Transverse colon (tissue), 4 donors: ENCODE data around the gene FOXN4. TPM values are rescaled to one million over a fixed set of nuclear protein-coding genes. Genes with fewer than 3 reads are reported as not detected.

Experiments used
- DNase-seq: peaks from one replicate; pipeline ENCODE4 v3.0.0-alpha.2; 2019
- H3K27ac ChIP-seq, 4 donors: fragments of 200-600 bp; sonication (generic); 2 replicates each; pipeline ENCODE4 v1.5.1; 2016 to 2018; ENCODE audit warnings: inconsistent platforms in 4 of 4
- H3K27me3 ChIP-seq: fragments of 200-600 bp; sonication (generic); 2 replicates; pipeline ENCODE4 v1.5.1; 2017; ENCODE audit warnings: inconsistent platforms
- H3K36me3 ChIP-seq, 4 donors: fragments of 200-600 bp; sonication (generic); 2 replicates each; pipeline ENCODE4 v1.5.1; 2017 to 2019; ENCODE audit warnings: inconsistent platforms in 4 of 4
- H3K4me1 ChIP-seq, 4 donors: fragments of 200-600 bp; sonication (generic); 2 replicates each; pipeline ENCODE4 v1.5.1; 2017 to 2020; ENCODE audit warnings: inconsistent platforms in 4 of 4
- H3K4me3 ChIP-seq, 4 donors: fragments of 200-600 bp; sonication (generic); 1 replicate in 1 of 4; 2 replicates in 3 of 4; pipeline versions ENCODE4 v1.5.1 to v1.6.1; 2017 to 2019; ENCODE audit warnings: inconsistent platforms in 4 of 4
- H3K9me3 ChIP-seq, 2 donors: fragments of 200-600 bp; sonication (generic); 2 replicates each; pipeline ENCODE4 v1.5.1; 2017 to 2019; ENCODE audit warnings: inconsistent platforms in 2 of 2
- EP300 ChIP-seq: sonication (generic); formaldehyde crosslinking; IDR thresholded peaks from one replicate; pipeline ENCODE4 v1.6.1; 2017; ENCODE audit warnings: antibody characterized with exemption, low read depth
- POLR2A ChIP-seq: fragments of 450-650 bp; IDR thresholded peaks from one replicate; pipeline ENCODE4 v1.6.1; 2016; ENCODE audit warnings: antibody characterized with exemption, mild to moderate bottlenecking, moderate library complexity
- POLR2AphosphoS5 ChIP-seq, 3 donors: sonication (generic); formaldehyde crosslinking; IDR thresholded peaks; one replicate each; pipeline ENCODE4 v1.6.1; 2016; ENCODE audit warnings: antibody characterized with exemption in 3 of 3
- WGBS, 2 donors: methylation state at CpG; one replicate each; pipeline ENCODE4 v1.1.5; 2018; ENCODE audit warnings: low coverage in 1 of 2; 5-methylcytosine and 5-hydroxymethylcytosine counted together
- in situ Hi-C, 4 donors: fragments of 200-750 bp; cut with MboI; loops; one replicate each; pipeline versions ENCODE4 v1.15.0 to v1.15.1; 2017; ENCODE audit warnings: low sequenced_read_pairs in 3 of 4, low pct_ligation_motif_present in 1 of 4, low pct_unique_long_range_greater_than_20kb in 1 of 4
- intact Hi-C: fragments of 100-400 bp; cut with DNase I; formaldehyde crosslinking; loops from one replicate; pipeline ENCODE4 v1.15.1; 2023; ENCODE audit warnings: low total_unique reads
- total RNA-seq, 4 donors: library from RNA; depleted of rRNA; stranded (reverse); fragments of >200 nt; gene quantifications; one replicate each; pipeline ENCODE4 v1.1.0, GENCODE V29; 2016
- TF ChIP-seq, protein P1 (sequence below), 5 experiments: fragments of 200-600 bp in 3 of 5; fragments of 450-650 bp in 2 of 5; sonication (generic) in 3 of 5; IDR thresholded peaks; 1 replicate in 2 of 5; 2 replicates in 3 of 5; pipeline ENCODE4 v1.5.1; 2016 to 2017; ENCODE audit warnings: antibody characterized with exemption in 5 of 5, inconsistent platforms in 3 of 5, mild to moderate bottlenecking in 2 of 5, moderate library complexity in 1 of 5

Gene FOXN4
- total RNA-seq, 4 donors from 2014 or later = not detected

DNA sequence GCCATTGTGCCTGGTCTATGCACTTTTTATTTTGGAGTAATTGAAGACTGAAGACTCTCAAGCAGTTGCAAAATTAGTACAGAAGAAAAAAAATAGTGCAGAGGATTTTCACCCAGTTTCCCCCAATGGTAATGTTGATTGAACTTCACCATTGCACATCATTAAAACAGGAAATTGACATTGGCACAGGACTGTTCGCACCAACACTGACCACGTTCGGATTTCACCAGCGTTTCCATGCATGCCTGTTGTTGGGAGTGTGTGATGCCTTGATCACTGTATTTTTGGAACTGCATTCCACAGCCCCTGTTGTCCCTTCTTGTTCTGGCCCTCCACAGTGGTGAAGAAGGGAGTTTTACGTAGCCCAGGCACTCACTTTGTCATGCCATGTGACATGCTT lies 67.1 kb downstream of the FOXN4 start:
- intact Hi-C loops = no loop called here
- Histone ChIP-seq H3K27ac (no peak overlapping the region), H3K27me3 (no peaks in the 10 kb centered on the region), H3K4me3 (no peak overlapping the region), H3K4me1 (no peaks in the 10 kb centered on the region), H3K36me3 (peaks cover 0 to 82% (median 30%) of the 10 kb centered on the region in 4 donors), H3K9me3 (no peaks in the 10 kb centered on the region)
- no peak for DNase-seq
- 94 to 100% methylated on average over 3 to 5 of the region's 5 CpGs for WGBS, 2 donors
- TF ChIP-seq POLR2AphosphoS5 (IDR thresholded peaks at IDR 0.05) (no peak), POLR2A (no peak), EP300 (no peak)
- TF ChIP-seq, protein P1, sequence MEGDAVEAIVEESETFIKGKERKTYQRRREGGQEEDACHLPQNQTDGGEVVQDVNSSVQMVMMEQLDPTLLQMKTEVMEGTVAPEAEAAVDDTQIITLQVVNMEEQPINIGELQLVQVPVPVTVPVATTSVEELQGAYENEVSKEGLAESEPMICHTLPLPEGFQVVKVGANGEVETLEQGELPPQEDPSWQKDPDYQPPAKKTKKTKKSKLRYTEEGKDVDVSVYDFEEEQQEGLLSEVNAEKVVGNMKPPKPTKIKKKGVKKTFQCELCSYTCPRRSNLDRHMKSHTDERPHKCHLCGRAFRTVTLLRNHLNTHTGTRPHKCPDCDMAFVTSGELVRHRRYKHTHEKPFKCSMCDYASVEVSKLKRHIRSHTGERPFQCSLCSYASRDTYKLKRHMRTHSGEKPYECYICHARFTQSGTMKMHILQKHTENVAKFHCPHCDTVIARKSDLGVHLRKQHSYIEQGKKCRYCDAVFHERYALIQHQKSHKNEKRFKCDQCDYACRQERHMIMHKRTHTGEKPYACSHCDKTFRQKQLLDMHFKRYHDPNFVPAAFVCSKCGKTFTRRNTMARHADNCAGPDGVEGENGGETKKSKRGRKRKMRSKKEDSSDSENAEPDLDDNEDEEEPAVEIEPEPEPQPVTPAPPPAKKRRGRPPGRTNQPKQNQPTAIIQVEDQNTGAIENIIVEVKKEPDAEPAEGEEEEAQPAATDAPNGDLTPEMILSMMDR (IDR thresholded peaks at IDR 0.05) = no peak
- in situ Hi-C loops = no loop called here

DNA sequence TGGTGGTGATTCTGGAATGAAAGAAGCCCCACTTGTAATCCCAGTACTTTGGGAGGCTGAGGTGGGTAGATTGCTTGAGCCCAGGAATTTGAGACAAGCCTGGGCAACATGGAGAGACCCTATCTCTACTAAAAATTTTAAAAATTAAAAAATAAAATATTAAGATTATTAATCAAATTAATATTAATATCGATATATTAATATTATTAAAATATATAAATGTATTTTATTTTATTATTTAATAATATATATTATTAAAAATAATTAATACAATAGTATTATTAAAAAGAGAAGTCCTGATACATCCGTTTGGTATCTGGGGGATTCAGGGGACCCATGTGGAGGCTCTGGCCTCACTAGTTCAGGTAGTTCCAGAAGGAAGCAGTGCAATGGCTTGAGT lies 68.7 kb downstream of the FOXN4 start:
- no peak overlapping the region for H3K4me3 ChIP-seq
- in situ Hi-C loops = no loop called here
- H3K4me1 ChIP-seq = no peaks in the 10 kb centered on the region
- intact Hi-C loops = no loop called here
- H3K9me3 ChIP-seq = no peaks in the 10 kb centered on the region
- no peak for DNase-seq
- H3K27me3 ChIP-seq = no peaks in the 10 kb centered on the region
- TF ChIP-seq POLR2A (no peak), EP300 (no peak), POLR2AphosphoS5 (IDR thresholded peaks at IDR 0.05) (no peak)
- TF ChIP-seq, protein P1 (IDR thresholded peaks at IDR 0.05) = no peak
- H3K27ac ChIP-seq = no peak overlapping the region
- WGBS, 2 donors = 91 to 100% methylated on average over 2 of the region's 2 CpGs
- peaks cover 0 to 82% (median 32%) of the 10 kb centered on the region in 4 donors for H3K36me3 ChIP-seq

DNA sequence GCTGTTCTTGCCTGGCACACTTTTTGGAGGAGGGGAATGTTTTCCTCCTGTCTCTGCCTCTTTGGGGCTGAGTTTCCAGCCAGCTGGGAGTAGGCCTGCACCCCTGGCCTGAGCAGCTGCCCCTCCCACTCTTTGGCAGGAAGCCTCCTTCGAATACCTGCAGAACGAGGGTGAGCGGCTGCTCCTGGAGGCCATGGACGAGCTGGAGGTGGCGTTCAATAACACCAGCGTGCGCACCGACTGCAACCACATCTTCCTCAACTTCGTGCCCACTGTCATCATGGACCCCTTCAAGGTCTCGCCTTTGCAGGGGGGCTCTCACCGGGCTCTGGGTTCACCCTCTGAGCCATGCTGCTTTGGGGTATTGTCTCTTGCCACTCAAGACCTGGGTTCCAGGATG lies 69.4 kb downstream of the FOXN4 start:
- H3K36me3 ChIP-seq = peaks cover 0 to 83% (median 33%) of the 10 kb centered on the region in 4 donors
- H3K27me3 ChIP-seq = no peaks in the 10 kb centered on the region
- in situ Hi-C loops = no loop called here
- WGBS, 2 donors = 92% methylated on average over 6 of the region's 11 CpGs; no CpG with 5 or more reads in 1 of the 2 donors
- no peak overlapping the region for H3K27ac ChIP-seq
- intact Hi-C loops = no loop called here
- no peak overlapping the region for H3K4me3 ChIP-seq
- TF ChIP-seq POLR2AphosphoS5 (IDR thresholded peaks at IDR 0.05) (no peak), POLR2A (no peak), EP300 (no peak)
- TF ChIP-seq, protein P1 (IDR thresholded peaks at IDR 0.05) = no peak
- DNase-seq = no peak
- H3K9me3 ChIP-seq = no peaks in the 10 kb centered on the region
- H3K4me1 ChIP-seq = no peaks in the 10 kb centered on the region

DNA sequence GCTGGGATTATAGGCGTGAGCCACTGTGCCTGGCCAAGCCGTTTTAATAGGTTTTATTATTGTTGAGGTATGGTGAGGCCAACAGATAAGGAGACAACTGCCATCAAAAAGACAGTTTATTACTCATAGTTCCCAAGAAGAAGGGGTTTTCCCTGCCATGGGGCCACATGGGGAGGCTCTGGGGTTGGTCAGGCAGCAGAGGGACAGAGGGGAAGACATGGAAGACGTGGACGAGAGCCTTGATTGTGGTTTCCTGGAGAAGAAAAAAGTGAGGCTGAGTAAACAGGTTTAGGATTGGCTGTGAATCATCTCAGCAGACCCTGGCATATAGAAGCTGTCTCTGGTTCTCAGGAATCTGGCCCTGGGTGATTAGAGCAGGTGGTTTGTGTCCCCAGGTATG lies 69.9 kb downstream of the FOXN4 start:
- in situ Hi-C loops = no loop called here

More for the DNA sequence above, 69.9 kb downstream of the FOXN4 start:
- Histone ChIP-seq H3K9me3 (no peaks in the 10 kb centered on the region), H3K27ac (no peak overlapping the region), H3K4me3 (no peak overlapping the region), H3K27me3 (no peaks in the 10 kb centered on the region), H3K36me3 (peaks cover 0 to 80% (median 33%) of the 10 kb centered on the region in 4 donors), H3K4me1 (no peaks in the 10 kb centered on the region)
- no peak for DNase-seq
- intact Hi-C loops = no loop called here
- TF ChIP-seq, protein P1 (IDR thresholded peaks at IDR 0.05) = no peak
- TF ChIP-seq POLR2A = no peak
- 73 to 85% methylated on average over 3 to 4 of the region's 4 CpGs for WGBS, 2 donors
